CD4-positive, alpha-beta T cell treated with Interleukin-15 for 4 hours (primary cell): Measurements from ENCODE around the gene KLHL25.

Experiments used
- DNase-seq: peaks from one replicate; pipeline ENCODE4 v3.0.0-alpha.2; 2020; ENCODE audit warnings: low spot score

The KLHL25 gene

DNA sequence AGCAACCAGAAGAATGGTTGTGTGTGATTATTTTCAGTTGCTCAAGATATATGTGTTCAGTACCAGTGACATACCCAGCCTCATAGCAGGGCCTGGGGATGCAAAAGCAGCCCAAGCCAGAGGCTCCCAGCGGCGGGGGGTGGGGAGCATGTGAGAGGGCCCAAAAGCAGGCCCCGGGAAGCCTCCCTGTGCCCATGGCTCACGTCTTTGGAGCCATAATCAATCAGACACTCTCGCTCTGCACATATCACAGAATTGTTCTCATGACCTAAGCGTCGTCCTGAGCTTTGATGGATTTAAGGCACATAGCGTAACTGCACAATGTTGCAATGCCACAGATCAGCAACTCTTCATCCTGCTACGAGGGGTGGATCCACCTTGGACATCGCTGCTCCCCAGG is 20.8 kb downstream of the KLHL25 start:
- DNase-seq = no peak

DNA sequence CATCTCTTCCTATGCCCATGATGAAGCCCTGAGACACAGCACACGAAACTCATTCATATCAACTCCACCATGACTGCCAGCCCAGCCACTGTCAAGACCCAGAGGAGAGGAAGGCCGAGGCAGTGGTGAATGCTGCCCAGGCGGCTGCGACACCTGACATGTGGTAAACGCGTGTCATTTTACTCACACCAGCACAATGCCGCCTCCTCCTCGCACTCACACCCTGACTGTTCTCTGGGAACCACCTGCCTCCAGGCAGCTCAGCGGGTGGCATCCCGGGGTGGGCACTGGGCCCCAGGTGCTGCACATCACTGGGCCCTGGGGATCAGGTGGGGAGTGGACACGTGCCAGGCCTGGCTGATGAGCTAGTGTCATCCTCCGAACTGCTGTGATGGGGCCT is 21.5 kb downstream of the KLHL25 start:
- no peak for DNase-seq

DNA sequence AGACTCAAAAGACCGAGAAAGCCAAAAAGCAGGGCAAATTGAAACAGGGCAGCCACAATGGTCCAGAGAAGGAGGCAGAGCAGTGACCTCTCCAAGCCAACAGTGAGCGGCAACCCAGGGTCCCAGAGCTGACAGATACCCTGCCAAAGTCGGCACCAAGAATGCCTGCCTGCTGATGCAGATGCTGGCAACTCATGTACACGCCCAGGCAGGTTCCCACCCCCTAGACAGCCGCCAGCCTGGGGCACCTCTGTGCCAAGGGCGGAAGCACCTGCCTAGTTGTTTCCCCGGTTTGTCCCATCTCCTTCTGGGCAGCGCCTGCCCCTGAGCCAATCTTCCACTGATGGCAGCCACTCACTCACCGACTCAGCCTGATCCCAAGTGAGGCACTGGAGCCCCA is 22.1 kb downstream of the KLHL25 start:
- DNase-seq = no peak

DNA sequence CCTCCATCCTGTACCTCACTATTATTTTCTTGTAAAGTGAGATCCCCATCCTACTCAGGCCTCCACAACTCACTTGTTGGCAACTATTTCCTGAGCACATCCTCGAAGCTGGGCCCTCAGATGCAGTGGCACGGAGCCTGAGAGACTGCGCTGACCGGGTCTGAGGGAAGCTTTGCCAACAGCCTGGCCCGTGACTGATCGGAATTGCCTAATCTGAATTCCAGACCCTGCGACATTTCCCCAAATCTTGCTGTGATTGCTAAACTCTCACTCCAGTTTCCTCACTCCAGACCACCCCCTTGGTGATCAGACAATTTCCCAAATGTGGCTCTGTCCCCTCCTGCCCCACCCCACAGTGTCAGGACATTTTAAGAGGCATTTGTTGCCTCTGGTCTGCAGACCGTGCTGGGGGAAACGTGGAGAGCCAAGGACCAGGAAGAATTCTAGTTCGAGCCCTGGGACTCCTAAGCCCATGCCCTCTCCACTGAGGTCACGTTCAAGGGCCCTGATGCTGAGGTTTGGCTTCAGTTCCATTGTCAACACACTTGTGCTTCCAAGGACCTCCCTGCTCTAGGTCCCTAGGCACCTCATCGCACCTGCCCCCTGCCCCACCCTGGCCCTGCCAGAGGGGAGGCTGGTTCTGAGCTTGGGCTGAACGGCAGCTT is 22.8 kb downstream of the KLHL25 start:
- no peak for DNase-seq

DNA sequence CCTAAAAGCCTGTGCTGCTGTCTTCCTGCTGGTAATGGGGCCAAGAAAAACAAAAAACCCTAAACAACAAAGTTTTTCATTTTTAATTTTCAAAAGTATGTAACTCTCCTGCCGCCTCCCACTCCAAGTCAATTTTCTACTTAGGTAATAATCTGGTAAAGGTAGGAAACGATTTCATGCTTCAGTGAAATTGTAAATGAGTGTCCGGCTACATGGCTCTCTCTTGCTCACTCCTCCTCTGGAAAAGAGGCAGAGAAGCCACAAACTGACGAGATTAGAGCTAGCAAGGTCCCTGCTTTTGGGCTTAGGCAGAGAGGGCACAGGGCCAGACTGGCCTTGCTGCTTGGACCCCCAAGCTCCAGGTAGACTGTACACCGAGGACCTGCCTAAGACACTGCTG is 23.5 kb downstream of the KLHL25 start:
- DNase-seq = no peak

DNA sequence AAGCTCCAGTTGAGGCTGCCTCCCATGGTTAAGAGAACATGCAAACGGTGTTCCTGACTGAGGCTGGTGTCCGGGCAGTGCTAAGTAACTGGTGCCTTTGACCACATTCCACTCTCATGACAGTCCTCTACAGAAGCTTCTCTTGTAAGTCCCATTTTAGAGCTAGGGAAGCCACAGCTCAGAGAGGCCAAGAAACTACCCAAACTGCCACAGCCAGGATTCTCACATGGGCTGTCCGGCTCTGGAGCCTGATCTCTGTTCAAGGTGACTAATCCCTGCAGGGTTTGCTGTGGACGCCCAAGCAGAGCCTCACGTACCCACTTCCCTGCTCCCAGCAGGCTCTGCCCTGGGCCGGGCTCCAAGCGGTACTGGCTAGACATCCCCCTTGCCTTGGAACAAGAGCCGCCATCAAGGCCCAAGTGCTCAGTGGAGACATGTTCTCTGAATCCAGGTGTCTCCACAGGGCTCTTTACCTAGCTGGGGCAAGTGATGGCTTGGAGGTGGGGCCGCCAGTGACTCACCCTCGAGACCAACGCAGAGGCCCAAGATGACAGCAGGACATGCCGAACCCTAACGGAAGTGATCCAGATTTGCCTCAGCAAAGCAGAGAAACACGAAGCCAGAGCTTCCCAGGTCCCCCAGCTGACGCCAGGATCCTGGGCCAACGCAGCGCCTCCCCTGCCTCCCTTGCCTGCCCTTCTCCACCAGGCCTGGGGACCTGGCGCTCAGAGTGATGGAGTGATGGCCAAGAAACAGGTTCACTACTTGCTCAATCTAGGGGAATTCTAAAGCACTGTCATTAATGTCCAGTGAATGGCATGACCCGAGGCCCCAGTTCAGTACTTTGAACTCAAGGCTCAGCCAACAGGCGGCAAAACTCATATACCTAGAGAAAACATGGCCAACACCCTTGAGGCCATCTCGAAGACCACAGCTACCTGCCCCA is 24.4 kb downstream of the KLHL25 start:
- no peak for DNase-seq

DNA sequence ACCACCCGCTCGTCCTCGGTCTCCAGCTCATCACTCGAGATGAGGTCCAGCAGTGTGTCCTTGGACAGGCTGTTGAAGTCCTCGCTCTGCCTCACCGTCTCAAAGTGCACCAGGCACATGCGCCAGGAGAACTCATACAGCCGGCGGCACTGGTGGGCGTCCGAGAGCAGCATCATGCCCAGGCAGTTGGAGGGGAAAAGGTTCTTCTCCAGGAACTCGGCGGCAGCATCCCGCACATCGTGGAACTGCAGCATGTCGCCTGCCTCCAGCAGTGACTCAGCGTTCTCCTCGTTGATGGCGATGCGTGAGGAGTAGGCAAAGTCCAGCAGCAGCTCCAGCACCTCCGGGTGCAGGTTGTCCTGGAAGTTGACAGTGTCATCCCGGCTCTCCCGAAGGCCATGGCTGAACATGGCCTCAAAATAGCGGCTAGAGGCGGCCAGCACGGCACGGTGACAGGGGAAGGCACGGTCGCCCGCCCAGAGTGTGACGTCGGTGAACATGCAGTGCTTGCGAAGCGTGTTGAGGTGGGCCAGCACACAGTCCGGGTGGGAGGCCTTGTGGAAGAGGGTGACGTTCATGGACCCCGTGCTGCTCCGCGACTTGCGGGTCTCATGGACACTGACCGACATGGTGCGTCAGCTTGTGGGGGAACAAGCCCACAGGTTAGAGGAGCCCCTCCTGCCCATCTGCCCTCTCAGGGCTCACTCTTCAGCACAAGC is 25.4 kb downstream of the KLHL25 start:
- no peak for DNase-seq

DNA sequence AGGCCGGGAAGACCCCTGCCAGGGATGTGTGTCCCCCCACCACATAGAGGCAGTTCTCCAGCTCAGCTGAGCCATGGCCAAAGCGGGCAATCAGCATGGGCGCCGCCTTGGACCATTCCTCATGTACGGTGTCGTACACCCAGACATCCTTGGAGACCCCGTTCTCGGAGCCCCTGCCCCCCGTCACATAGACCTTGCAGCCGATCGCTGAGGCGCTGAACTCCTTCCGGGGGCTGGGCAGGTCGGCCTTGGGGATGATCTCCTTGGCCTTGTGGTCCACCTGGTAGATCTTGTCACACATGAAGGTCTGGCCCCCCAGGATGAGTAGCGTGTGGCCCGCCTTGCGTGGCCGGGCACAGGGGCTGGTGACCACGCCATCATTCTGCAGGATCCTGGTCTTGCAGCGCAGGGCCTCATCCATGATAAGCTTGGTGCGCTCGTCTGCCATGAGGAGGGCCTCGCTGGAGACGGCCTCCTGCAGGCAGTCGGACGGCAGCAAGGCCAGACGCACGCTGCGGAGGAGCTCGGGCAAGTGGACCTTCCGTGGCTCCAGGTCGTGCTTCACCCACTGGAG is 26.0 kb downstream of the KLHL25 start:
- DNase-seq = no peak

DNA sequence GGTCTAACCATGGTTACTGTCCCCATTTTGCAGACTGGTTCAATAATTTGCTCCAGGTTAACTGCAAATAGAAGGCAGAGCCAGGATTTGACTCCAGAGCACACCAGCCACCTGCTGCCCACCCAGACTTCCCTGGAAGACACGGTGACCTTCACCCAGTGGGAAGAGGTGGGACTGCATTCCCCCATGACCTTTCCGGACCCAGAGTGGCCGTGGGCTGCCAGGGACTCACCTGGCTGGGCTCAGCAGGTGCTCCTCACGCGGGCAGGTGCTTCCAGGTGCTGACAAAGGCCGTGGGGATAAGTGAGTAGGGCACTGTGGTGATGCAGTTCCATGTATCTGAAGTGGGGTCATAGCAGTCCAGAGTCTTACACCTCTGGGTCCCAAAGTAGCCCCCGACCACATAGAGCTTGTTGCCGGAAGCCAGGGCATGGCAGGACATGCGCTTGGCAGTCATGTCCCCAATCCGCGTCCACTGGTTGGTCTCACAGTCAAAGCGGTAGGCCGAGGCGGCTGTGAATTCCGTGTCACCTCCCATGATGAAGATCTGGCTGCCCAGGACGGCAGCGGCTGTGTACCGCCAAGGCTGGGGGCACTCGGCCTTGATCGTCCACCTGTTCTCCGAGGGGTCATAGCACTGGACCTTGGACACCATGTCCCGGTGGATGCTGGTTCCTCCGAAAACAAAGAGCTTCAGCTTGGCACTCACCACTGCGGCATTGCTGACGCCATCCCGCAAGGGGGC is 26.8 kb downstream of the KLHL25 start:
- no peak for DNase-seq

DNA sequence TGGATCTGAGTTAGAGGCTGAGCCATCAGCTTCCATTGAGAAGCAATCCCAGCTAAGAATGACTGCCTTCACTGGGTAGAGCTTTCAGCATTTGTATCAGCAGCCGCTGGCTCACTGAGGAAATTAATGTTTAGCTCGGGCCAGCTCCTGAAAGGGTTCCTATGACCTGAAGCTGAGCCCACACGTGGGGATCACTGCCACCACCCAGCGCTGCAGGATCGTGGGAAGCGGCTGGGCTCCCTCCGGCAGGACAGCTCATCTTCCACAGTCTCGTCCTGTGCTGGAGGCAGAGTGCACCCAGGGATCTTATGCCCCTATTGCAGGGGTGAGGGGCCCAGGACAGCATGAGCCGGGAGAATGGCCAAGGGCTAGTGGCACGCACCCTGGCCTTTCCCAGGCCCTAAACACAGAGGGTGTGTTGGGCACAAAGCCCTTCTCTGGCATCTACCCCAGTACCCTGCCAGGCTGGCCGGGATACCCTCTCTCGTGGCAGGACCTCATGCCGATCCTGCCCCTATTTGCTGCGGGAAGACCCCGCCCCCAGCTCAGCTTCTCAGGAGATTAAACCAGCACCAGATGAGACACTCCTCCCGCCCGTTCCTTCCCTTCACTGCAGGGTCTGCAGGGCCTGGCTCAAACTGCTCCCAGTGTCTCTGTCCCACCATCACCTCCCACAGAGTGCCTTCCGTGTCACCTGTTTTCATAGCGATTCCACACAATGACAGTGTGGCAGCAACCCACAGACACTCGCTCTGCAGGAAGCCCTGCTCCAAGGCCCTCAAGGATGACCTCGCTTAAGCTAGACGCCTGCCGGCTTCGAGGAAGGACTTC is 28.5 kb downstream of the KLHL25 start:
- no peak for DNase-seq

DNA sequence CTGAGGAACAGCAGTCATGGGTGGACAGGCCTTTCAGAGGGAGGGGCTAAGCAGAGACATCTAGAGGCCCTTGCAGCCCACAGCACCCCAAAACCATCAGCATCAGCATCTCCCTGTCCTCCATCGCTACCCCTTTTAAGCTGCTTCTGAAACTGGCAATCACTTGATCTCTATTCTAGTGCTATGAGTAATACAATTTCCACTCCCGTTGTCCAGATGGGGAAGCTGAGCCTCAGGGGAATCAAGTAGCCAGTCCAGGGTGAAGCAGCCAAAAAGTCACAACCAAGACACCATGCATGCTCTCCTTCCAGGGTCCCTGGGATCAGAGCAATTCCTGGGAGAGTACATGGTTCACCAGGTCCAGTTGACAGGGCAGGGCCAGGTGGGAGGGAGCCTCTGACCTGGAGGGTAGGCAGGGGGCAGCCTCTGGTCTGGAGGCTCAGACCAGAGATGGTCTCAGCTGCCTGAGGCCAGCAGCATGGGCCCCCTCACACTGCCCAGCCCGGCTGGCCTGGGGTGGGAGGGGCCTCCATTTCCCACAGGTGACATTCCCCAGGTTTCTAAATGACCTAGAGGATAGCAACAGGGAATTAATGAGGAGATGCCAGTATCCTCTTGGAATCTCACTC is 30.0 kb downstream of the KLHL25 start:
- DNase-seq = no peak

DNA sequence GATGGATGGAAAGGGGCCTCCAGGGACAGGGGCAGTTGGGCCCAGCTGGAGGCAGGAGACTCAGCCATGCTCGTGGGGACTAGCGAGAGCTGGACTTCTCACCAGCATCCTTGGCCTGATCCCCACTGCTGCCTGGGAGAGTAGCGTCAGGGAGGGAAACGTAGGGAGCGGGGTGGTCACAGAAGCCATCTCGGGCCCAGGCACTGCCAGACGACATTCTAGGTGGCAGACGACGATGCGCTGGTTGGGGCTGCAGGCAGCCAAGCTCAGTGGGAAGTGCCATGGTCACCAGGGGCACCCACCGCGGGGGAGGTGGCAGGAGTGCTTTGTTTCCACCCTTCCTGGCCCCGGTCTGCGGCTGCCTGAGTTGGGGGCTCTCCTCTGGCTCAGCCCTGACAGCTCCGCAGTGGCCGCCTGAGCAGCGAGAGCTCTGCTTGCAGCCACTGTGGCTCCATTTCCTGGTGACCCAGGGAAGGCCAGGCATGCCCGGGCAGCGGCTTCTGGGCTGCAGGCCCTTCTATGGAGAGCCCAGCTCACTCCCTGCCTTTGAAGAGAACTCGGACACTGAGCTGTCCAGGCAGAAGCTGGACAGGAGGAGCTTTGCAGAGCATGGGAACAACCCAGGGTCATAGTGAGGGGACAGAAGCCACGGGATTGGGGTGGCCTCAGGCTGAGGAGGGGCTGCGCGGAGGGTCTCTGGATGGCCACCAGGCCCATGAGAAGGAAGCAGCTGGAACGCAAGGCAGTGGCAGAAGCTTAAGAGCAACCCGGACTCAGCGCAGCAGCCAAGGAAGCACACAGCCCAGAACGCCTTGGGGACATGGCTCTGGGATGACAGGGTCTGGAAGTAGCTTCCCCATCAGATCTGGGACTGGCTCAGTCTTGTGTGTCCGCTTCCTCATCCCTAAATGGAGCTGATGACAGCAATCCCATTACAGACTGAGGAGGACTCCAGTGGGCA is 30.8 kb downstream of the KLHL25 start:
- DNase-seq = no peak

DNA sequence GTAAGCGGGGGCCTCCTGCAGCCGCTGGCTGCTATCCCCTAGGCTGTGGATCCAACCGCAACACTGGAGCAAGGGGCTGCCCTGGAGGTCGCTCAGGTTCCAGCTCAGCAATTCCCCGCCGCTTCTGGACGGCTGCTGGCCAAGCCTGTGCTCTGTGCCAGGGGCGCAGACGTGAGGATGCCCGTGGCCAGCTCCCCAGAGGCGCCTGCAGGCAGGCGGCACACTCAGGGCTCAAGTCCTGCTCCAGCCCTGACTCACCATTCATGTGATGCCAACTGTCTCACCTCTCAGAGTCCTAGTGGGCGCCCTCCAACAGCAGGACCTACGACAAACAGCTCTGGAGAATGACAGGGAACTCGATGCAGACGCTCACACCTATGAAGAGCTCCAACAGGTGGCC is 31.6 kb downstream of the KLHL25 start:
- DNase-seq = no peak

DNA sequence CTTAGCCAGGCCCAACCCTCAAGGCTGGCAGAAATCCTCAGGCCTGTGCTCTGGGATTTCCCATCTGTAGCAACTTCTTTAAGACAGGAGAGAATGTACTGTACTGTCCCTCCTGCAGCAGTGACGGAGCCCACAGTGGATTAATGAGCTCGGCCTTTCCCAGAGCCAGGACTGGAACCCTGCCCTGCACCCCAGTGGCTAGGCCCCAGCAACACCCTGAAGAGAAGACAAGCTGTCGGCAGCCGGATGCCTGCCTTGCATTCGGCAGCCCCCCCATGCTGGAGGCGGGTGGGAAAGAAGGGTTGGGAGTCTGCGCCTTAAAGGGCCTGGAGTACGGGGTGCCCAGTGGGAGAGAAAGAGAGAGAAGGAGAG is 32.0 kb downstream of the KLHL25 start:
- no peak for DNase-seq

DNA sequence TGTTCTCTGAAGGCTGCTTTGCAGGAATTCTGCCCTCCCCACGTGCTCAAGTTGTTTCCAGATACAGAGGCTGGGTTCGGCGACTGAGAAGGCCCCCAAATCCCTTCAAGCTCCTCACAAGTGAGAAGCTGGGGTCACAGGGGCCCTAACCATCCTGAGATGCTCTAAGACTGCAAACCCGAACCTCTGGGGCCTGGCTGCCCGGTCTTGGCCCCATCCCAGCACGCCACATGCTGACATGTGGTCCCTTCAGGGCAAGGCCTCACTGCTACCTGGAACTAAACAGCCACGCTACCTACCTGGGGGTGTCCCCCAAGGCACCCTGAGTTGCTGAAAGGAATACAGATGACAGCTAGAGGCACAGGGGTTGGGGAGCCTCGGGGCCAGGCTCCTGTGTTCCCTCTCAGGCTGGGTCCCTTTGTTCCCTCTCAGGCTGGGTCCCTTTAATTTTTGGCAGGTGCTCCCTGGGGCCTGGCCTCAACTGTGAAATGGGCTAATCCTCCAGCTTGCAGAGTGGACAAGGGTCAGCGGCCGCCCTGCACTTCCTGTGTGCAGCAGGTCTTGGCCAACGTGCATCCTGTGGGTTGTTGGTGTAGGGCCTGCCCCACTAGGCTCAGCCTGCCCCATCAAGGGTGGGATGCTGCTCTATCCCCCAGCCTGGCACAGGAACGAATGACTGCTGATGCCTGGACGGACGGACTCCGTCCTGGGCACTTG is 32.5 kb downstream of the KLHL25 start:
- DNase-seq = no peak

DNA sequence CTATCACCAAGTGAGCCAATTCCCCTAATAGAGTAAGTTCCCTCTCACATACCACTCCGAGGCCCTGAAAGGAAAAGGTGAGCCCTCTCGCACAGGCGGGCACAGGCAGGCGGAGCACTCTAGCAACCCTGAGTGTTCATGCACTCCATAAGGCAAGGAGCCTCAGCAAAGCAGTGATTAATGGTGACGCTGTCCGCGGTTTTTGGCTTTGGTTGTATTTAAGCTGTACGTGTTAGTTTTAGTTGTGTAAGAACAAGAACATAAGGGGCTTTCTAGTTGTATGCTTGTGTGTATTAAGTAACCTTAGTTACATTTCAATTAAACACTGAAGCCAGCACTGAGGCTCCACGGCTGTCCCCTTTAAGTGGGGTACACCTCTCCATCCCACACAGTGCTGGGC is 33.1 kb downstream of the KLHL25 start:
- no peak for DNase-seq

DNA sequence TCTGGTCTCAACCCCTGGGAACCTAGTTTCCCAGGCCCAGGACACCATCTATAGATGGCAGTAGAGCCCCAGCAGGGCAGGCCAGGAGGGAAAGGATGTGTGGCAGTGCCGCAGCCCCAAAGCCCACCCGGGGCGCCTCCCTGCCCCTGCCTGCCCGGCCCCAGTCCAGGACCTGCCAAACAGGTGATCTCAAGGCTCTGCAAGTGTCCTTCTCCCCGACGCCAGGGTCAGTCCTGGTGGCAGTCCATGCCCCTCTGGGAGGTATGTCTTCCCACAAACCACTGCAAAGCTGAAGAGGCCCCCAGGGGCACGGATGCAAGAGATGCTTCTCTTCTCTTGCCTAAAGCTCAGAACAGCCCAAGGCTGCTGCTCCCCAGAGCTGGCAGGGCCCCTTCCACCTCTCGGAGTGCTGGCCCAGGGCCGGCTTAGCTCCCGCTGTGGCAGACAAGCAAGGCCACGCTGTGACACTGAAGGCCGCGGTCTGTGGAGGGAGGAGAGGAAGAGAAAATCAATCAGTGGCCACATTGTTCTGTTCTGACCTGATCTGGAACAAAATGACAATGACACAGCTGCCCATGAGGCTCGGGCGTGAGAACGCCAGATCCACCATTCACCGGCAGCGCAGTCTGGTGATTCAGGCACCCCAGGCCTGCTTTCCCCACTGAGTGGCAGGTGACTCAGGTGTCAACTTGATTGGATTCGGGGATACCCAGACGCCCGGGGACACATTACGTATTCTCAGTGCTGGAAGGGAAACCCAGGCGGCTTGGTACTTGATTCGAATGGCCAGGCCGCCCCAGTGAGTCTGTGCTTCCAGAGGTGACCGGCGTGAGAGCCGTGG is 34.0 kb downstream of the KLHL25 start:
- DNase-seq = no peak

DNA sequence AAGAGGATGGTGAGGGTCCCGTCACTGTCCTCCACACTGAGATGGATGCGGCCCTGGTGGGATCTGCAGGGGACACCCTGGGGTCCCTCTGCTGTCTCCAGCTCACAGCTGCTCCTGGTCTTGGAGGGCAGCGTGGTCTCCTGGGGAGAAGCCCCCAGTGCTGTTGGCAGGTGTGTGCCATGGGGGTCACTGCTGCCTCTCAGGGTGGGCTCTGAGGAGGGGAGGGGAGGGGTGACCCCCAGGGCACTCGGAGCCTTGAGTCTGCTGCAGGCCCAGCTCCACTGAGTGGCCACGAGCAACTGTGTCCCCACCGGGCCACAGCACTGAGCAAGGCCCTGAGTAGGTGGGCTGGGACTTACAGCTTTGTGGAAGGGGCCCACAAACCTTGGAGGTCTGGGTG is 34.7 kb downstream of the KLHL25 start:
- no peak for DNase-seq
